ENCODE data around the gene SH2D3C.

- TF ChIP-seq CTCF (IDR thresholded peaks at IDR 0.05), result no peak
- TF ChIP-seq EP300 (IDR thresholded peaks at IDR 0.05), result no peak
- no peak for TF ChIP-seq POLR2AphosphoS5 (IDR thresholded peaks at IDR 0.05)
Observed at GRCh38 chr9:127778280-127779135, at the start of gene SH2D3C.
